Lower leg skin (tissue), 4 donors: ENCODE results near the gene TRMT10B. TPM values are rescaled to one million over a fixed set of nuclear protein-coding genes. Genes with fewer than 3 reads are reported as not detected.

Experiments used
- DNase-seq, 2 donors: peaks; one replicate each; pipeline ENCODE4 v3.0.0-alpha.2; 2019; ENCODE audit warnings: low spot score in 2 of 2
- H3K4me3 ChIP-seq: fragments of 200-600 bp; sonication (generic); 2 replicates; pipeline ENCODE4 v1.5.1; 2017; ENCODE audit warnings: mild to moderate bottlenecking, low read depth; ENCODE audit not compliant: poor library complexity, severe bottlenecking
- CTCF ChIP-seq, 3 donors: fragments of 450-650 bp; IDR thresholded peaks; one replicate each; pipeline ENCODE4 v1.5.1; 2016; ENCODE audit warnings: antibody characterized with exemption in 3 of 3, mild to moderate bottlenecking in 3 of 3, moderate library complexity in 2 of 3
- POLR2A ChIP-seq, 2 donors: fragments of 450-650 bp; IDR thresholded peaks; one replicate each; pipeline ENCODE4 v1.6.1; 2016 to 2017; ENCODE audit warnings: antibody characterized with exemption in 2 of 2, mild to moderate bottlenecking in 1 of 2, moderate library complexity in 1 of 2
- WGBS, 2 donors: methylation state at CpG; one replicate each; pipeline ENCODE4 v1.1.5; 2018; 5-methylcytosine and 5-hydroxymethylcytosine counted together
- intact Hi-C: fragments of 100-400 bp; cut with DNase I; formaldehyde crosslinking; loops from one replicate; pipeline ENCODE4 v1.15.0; 2023; ENCODE audit warnings: low total_unique reads
- total RNA-seq, 4 donors: library from RNA; depleted of rRNA; stranded (reverse); fragments of >200 nt; gene quantifications; one replicate each; pipeline ENCODE4 v1.1.0, GENCODE V29; 2016

The TRMT10B gene
- total RNA-seq, 4 donors from 2014 or later: 5.1 to 13.1 (median 6.1) TPM

- TF ChIP-seq POLR2A (IDR thresholded peaks at IDR 0.05) (no peak), CTCF (IDR thresholded peaks at IDR 0.05) (no peak)
- no peak for DNase-seq
- intact Hi-C loops: no loop called here
- H3K4me3 ChIP-seq: no peak overlapping the region
- 87 to 95% methylated on average over 5 of the region's 5 CpGs for WGBS, 2 donors
Observed at GRCh38 chr9:37715991-37716505, 37.6 kb upstream of the TRMT10B start.

GRCh38 chr9:37719526-37719925, 34.1 kb upstream of the TRMT10B start:
- TF ChIP-seq CTCF (IDR thresholded peaks at IDR 0.05) (no peak), POLR2A (IDR thresholded peaks at IDR 0.05) (no peak)
- WGBS, 2 donors: 79 to 89% methylated on average over 2 of the region's 2 CpGs

DNA sequence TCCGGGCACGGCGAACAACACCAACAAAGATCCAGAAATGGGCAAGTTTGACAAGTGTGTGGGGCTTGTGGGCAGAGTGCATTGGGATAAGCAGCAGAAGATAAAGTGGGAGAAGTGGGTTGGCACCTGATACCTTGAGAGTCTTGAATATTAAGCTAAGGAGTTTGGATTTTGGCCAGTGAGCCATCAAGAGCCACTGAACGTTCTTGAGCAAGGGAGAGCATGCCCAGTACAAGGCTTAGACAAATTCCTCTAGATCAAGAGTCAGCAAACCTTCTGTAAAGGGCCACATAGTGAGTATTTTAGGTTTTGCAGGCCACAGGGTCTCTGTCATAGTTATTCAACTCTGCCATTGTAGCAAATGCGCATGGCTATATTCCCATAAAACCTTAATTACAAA, 26.6 kb upstream of the TRMT10B start:
- no peak overlapping the region for H3K4me3 ChIP-seq
- no peak for DNase-seq
- WGBS, 2 donors: 84 to 91% methylated on average over 5 of the region's 5 CpGs
- TF ChIP-seq CTCF (IDR thresholded peaks at IDR 0.05) (no peak), POLR2A (IDR thresholded peaks at IDR 0.05) (no peak)
- intact Hi-C loops: no loop called here

More at GRCh38 chr9:37719526-37719925, 34.1 kb upstream of the TRMT10B start:
- no peak overlapping the region for H3K4me3 ChIP-seq
- DNase-seq: no peak
- intact Hi-C loops: no loop called here

DNA sequence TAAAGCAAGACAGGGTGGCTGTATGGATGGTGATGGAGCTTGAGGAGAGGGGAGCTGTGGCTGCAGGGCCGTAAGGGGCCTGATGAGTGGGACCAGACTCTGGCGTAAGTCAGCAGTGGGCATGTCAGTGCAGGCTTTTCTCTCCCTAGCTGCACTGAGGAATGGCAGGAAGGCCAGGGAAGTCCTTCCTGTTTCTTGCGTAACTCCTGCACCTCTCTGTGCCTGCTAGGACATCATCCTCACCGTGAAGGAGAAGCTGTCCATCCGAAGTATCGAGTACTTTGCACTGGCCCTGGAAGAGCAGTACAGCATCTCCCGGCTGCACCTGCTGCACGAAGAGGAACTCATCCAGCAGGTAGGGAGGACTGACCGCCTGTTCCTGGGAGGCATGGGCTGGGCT, 24.1 kb upstream of the TRMT10B start:
- DNase-seq: no peak

GRCh38 chr9:37730256-37730655, 23.3 kb upstream of the TRMT10B start:
- no peak overlapping the region for H3K4me3 ChIP-seq
- 67 to 82% methylated on average over 3 of the region's 3 CpGs for WGBS, 2 donors
- intact Hi-C loops: no loop called here
- DNase-seq: no peak
- TF ChIP-seq CTCF (IDR thresholded peaks at IDR 0.05) (no peak), POLR2A (IDR thresholded peaks at IDR 0.05) (no peak)

More for the DNA sequence above, 24.1 kb upstream of the TRMT10B start:
- intact Hi-C loops: no loop called here
- H3K4me3 ChIP-seq: no peak overlapping the region
- no peak for TF ChIP-seq CTCF (IDR thresholded peaks at IDR 0.05)
- WGBS, 2 donors: 60 to 63% methylated on average over 8 to 9 of the region's 9 CpGs

- no peak overlapping the region for H3K4me3 ChIP-seq
- 61 to 62% methylated on average over 5 of the region's 5 CpGs for WGBS, 2 donors
- TF ChIP-seq CTCF (IDR thresholded peaks at IDR 0.05) (no peak), POLR2A (IDR thresholded peaks at IDR 0.05) (no peak)
- DNase-seq: no peak
- intact Hi-C loops: no loop called here
Observed at GRCh38 chr9:37730839-37731238, 22.8 kb upstream of the TRMT10B start.
